ENCODE results near the gene FBXO33.

The FBXO33 gene

GRCh38 chr14:39430762-39431415 is 1.3 kb downstream of the FBXO33 start:
- peak; percentile 36 for DNase-seq

- DNase-seq: no peak
These were observed 4.1 kb downstream of the FBXO33 start for GRCh38 chr14:39428118-39428517.

GRCh38 chr14:39426605-39427004 is 5.6 kb downstream of the FBXO33 start:
- DNase-seq: peak; percentile 42

- DNase-seq: no peak
These were observed 6.3 kb downstream of the FBXO33 start for GRCh38 chr14:39425947-39426346.

GRCh38 chr14:39423793-39424192 is 8.4 kb downstream of the FBXO33 start:
- DNase-seq: no peak

GRCh38 chr14:39422243-39422642 is 10.0 kb downstream of the FBXO33 start:
- DNase-seq: no peak

- peak; percentile 31 for DNase-seq
These were observed 13.0 kb downstream of the FBXO33 start for GRCh38 chr14:39419272-39419671.

GRCh38 chr14:39417014-39417413 is 15.2 kb downstream of the FBXO33 start:
- peak; percentile 67 for DNase-seq

GRCh38 chr14:39416072-39416471 is 16.2 kb downstream of the FBXO33 start:
- no peak for DNase-seq

- DNase-seq: no peak
These were observed 25.7 kb downstream of the FBXO33 start for GRCh38 chr14:39406560-39406959.

- no peak for DNase-seq
These were observed 33.9 kb downstream of the FBXO33 start for GRCh38 chr14:39398382-39398781.

- DNase-seq: no peak
These were observed 35.8 kb downstream of the FBXO33 start for GRCh38 chr14:39396448-39396847.

GRCh38 chr14:39395555-39396254 is 36.5 kb downstream of the FBXO33 start:
- no peak for DNase-seq

- no peak for DNase-seq
These were observed 38.9 kb downstream of the FBXO33 start for GRCh38 chr14:39393289-39393688.

GRCh38 chr14:39384177-39384576 is 48.1 kb downstream of the FBXO33 start:
- no peak for DNase-seq

- DNase-seq: no peak
These were observed 48.5 kb downstream of the FBXO33 start for GRCh38 chr14:39383741-39384140.

GRCh38 chr14:39383026-39383660 is 49.1 kb downstream of the FBXO33 start:
- no peak for DNase-seq

GRCh38 chr14:39382463-39382862 is 49.8 kb downstream of the FBXO33 start:
- DNase-seq: no peak

GRCh38 chr14:39381366-39381765 is 50.9 kb downstream of the FBXO33 start:
- no peak for DNase-seq

- DNase-seq: no peak
These were observed 55.4 kb downstream of the FBXO33 start for GRCh38 chr14:39376667-39377403.

- no peak for DNase-seq
These were observed 57.4 kb downstream of the FBXO33 start for GRCh38 chr14:39374851-39375250.

- DNase-seq: no peak
These were observed 59.6 kb downstream of the FBXO33 start for GRCh38 chr14:39372656-39373055.

- no peak for DNase-seq
These were observed 61.8 kb downstream of the FBXO33 start for GRCh38 chr14:39370415-39370814.

- no peak for DNase-seq
These were observed 63.2 kb downstream of the FBXO33 start for GRCh38 chr14:39369029-39369428.
